ENCODE data around the gene POLDIP2. TPM values are rescaled to one million over a fixed set of nuclear protein-coding genes. Genes with fewer than 3 reads are reported as not detected.
A peak's percentile ranks its signal among the peaks of the same experiment; 100 is the strongest.

Gene POLDIP2
- total and polyA plus RNA-seq, 2 of the 13 experiments (the other 11 are each of a cell fraction or from before 2014, with no cell fraction given): 85.9 to 114 TPM

- TF ChIP-seq ONECUT2 (CRISPR knock-in tag; IDR thresholded peaks at IDR 0.05): peak; percentile 97
- TF ChIP-seq CENPBD1 (CRISPR knock-in tag; IDR thresholded peaks at IDR 0.05; ENCODE audit: borderline replicate concordance, low read depth): no peak
- no peak for TF ChIP-seq TOE1 (CRISPR knock-in tag; IDR thresholded peaks at IDR 0.05)
- TF ChIP-seq GLI4 (CRISPR knock-in tag; IDR thresholded peaks at IDR 0.05; ENCODE audit: borderline replicate concordance): no peak
- TF ChIP-seq CCAR2 (optimal IDR thresholded peaks at IDR 0.05; ENCODE audit: low read depth, low read length): no peak
- no peak for TF ChIP-seq U2AF2 (IDR thresholded peaks at IDR 0.05; ENCODE audit: low read depth, low read length)
- TF ChIP-seq ZHX2 (IDR thresholded peaks at IDR 0.05; ENCODE audit: low read depth): no peak
- TF ChIP-seq ZHX2 (CRISPR knock-in tag; IDR thresholded peaks at IDR 0.05; ENCODE audit: borderline replicate concordance): no peak
- TF ChIP-seq ZNF780A (CRISPR knock-in tag; IDR thresholded peaks at IDR 0.05): no peak; the same call in 1 of the 2 replicates
- TF ChIP-seq FOXC1 (CRISPR knock-in tag; IDR thresholded peaks at IDR 0.05; ENCODE audit: borderline replicate concordance): peak; percentile 79
- TF ChIP-seq CHD2 (IDR thresholded peaks at IDR 0.05; ENCODE audit: low read depth, low read length): peak; percentile 26; the same call in 1 of the 2 replicates
- no peak for TF ChIP-seq MTA3 (CRISPR knock-in tag; IDR thresholded peaks at IDR 0.05)
- peak; percentile 95 for TF ChIP-seq MED1 (CRISPR knock-in tag; IDR thresholded peaks at IDR 0.05)
- TF ChIP-seq ZSCAN30 (CRISPR knock-in tag; IDR thresholded peaks at IDR 0.05): peak; percentile 50; the same call in 1 of the 2 replicates
- TF ChIP-seq NFE2 (CRISPR knock-in tag; IDR thresholded peaks at IDR 0.05): no peak
- no peak for TF ChIP-seq GTF2F1 (IDR thresholded peaks at IDR 0.05; ENCODE audit: low read length)
- TF ChIP-seq PLSCR1 (CRISPR knock-in tag; IDR thresholded peaks at IDR 0.05; ENCODE audit: borderline replicate concordance): no peak
- TF ChIP-seq ISL2 (CRISPR knock-in tag; IDR thresholded peaks at IDR 0.05): peak; percentile 87
- TF ChIP-seq ZNF83 (CRISPR knock-in tag; IDR thresholded peaks at IDR 0.05; ENCODE audit: borderline replicate concordance): 0 out of 2 replicates have a peak, but pooled peaks have one; percentile 50
- TF ChIP-seq TEF (CRISPR knock-in tag; IDR thresholded peaks at IDR 0.05): no peak
- TF ChIP-seq ZNF207 (IDR thresholded peaks at IDR 0.05; ENCODE audit: borderline replicate concordance): no peak
- TF ChIP-seq HNF4A (CRISPR knock-in tag; IDR thresholded peaks at IDR 0.05): peak; percentile 99
- peak; percentile 89; the same call in 1 of the 2 replicates for TF ChIP-seq ZNF839 (CRISPR knock-in tag; IDR thresholded peaks at IDR 0.05; ENCODE audit: borderline replicate concordance)
These were observed 11.0 kb upstream of the POLDIP2 start (continued) for GRCh38 chr17:28368306-28368831.
